Kidney epithelial cell (primary cell): ENCODE measurements around the gene SHPK. TPM values are rescaled to one million over a fixed set of nuclear protein-coding genes. Genes with fewer than 3 reads are reported as not detected.

Experiments used
- DNase-seq: peaks from one replicate; pipeline ENCODE4 v3.0.0-alpha.2; 2010; ENCODE audit warnings: low read depth
- H3K27me3 ChIP-seq: 2 replicates; pipeline ENCODE4 v1.6.0; 2011; ENCODE audit warnings: low read length; ENCODE audit not compliant: control insufficient read depth, insufficient read depth
- H3K36me3 ChIP-seq: 2 replicates; pipeline ENCODE4 v1.5.1; 2011; ENCODE audit warnings: low read length; ENCODE audit not compliant: control insufficient read depth, insufficient read depth
- H3K4me3 ChIP-seq: 2 replicates; pipeline ENCODE4 v1.5.1; 2011; ENCODE audit warnings: low read depth, mild to moderate bottlenecking, control low read depth, low read length
- total RNA-seq: library from RNA; depleted of rRNA; stranded (reverse); fragments of >200 nt; gene quantifications from 2 replicates; pipeline ENCODE4 v1.2.3, GENCODE V29; 2015
- TF ChIP-seq, protein P1 (sequence below): IDR thresholded peaks from 2 replicates; pipeline ENCODE4 v1.5.1; 2011; ENCODE audit warnings: mild to moderate bottlenecking, moderate library complexity, low read length, control low read depth, inconsistent platforms; ENCODE audit not compliant: insufficient read depth, poor library complexity, severe bottlenecking

Gene SHPK
- total RNA-seq, 1 donor from 2014 or later: 17.5 TPM

DNA sequence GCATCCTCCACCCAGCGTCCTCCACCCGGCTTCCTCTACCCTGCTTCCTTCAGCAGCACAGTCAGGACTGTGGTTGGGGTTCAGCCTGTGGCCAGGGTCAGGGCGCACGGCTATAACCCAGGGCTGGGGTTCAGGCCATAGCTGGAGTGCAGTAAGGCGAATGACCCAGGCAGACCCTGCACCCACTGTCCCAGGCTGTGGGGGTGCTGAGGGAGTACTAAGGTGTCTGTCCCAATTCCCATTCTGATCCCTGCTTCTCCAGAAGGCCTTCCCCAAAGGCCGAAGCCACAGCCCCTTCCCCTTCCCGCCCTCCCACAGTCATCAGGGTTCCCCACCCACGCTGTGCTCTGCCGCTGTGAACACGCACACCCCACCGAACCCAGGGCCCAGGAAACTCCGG is 45.0 kb upstream of the SHPK start:
- no peak overlapping the region for H3K4me3 ChIP-seq
- H3K27me3 ChIP-seq: peaks cover 5% of the 10 kb centered on the region
- no peak for DNase-seq
- no peaks in the 10 kb centered on the region for H3K36me3 ChIP-seq
- TF ChIP-seq, protein P1, sequence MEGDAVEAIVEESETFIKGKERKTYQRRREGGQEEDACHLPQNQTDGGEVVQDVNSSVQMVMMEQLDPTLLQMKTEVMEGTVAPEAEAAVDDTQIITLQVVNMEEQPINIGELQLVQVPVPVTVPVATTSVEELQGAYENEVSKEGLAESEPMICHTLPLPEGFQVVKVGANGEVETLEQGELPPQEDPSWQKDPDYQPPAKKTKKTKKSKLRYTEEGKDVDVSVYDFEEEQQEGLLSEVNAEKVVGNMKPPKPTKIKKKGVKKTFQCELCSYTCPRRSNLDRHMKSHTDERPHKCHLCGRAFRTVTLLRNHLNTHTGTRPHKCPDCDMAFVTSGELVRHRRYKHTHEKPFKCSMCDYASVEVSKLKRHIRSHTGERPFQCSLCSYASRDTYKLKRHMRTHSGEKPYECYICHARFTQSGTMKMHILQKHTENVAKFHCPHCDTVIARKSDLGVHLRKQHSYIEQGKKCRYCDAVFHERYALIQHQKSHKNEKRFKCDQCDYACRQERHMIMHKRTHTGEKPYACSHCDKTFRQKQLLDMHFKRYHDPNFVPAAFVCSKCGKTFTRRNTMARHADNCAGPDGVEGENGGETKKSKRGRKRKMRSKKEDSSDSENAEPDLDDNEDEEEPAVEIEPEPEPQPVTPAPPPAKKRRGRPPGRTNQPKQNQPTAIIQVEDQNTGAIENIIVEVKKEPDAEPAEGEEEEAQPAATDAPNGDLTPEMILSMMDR: no peak

DNA sequence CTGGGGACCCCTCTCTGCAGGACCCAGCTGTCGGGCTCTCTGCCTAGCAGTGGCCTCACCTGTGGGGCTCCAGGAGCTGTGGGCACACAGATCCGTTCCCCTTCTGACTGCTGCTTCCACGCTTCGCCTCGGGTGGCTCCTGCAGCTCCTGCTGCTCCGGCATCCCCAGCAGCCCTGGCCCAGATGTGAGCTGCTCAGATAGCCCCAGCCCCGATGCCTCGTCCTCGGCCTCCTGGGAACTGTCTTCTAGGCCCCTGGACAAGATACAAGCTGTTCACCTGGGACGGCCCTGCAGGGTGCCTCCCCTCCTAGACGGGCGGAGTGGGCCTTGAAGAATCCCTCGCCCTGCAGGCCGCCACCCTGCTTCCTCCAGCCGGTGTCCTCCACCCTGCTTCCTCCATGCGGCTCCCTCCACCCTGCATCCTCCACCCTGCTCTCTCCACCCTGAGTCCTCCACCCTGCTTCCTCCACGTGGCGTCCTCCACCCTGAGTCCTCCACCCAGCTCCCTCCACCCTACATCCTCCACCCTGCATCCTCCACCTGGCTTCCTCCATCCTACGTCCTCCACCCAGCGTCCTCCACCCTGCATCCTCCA is 43.6 kb upstream of the SHPK start:
- TF ChIP-seq, protein P1: no peak
- Histone ChIP-seq H3K36me3 (no peaks in the 10 kb centered on the region), H3K4me3 (no peak overlapping the region), H3K27me3 (no peaks in the 10 kb centered on the region)
- DNase-seq: no peak

DNA sequence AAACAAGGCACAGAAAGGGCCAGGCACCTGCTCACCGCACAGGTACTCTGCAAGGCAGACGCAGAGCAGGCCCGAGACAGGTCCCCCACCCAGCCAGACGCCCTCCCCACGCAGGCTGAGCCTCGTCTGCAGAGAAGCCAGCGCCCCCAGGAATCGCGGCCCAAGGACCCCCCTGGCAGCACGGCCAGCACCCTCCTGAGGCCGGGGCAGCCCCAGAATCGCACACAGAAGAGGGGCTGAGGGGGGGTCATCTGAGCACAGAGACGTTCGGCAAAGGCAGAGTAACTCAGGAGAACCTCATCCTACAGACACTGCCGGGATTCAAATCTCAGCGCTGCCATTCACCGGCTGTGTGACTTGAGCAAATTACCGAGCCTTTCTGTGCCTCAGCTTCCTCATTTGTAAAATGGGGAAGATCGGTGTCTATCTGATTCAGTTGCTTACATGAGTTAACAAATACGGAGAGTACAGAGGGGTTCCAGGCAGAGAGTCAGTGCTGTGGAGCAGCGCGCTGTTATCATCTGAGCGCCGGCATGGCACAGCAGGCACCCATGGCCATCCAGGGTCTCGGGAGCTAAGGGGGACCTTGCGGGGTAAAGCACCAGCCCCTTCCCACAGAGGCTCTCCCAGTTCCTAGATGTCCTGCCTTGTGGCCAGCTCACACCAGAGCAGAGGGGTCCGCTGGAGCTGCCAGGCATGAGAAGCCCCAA is 42.9 kb upstream of the SHPK start:
- no peaks in the 10 kb centered on the region for H3K36me3 ChIP-seq
- H3K4me3 ChIP-seq: no peak overlapping the region
- TF ChIP-seq, protein P1: no peak
- no peaks in the 10 kb centered on the region for H3K27me3 ChIP-seq
- no peak for DNase-seq

DNA sequence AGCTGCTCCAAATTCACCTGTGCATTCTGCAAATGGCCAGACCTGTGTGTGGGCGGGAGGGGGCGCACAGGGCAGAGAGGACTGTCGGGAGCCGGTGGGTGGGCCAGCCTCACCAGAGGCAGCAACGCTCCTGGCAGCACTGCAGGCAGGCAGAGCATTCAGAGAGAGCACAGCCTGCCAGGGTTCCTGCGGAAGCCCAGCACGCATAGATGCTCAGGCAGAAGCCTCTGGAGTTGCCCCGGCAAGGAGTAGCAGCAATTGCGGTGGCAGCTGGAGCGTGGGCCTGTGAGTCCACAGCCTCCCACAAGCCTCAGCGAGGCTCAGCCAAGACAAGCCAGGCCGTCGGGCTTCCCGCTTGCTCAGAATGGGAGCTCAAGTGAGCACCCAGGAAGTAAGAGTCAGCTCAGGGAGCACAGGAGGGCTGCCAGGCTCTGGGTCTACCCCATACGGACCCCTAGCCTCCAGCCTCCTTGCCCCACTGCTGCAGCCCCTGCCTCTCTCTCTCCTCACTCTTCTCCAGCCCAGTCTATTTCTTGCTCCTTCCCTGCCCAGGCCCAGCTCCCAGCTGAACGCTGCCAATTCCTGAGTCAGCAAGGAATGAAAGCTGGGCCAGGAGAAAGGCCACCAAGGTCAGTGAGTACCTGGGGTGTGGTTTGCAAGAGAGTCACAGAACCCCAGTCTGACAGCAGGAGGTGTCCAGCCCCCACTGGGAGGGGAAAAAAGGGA is 42.2 kb upstream of the SHPK start:
- Histone ChIP-seq H3K27me3 (no peaks in the 10 kb centered on the region), H3K36me3 (no peaks in the 10 kb centered on the region), H3K4me3 (no peak overlapping the region)
- TF ChIP-seq, protein P1: no peak
- no peak for DNase-seq

DNA sequence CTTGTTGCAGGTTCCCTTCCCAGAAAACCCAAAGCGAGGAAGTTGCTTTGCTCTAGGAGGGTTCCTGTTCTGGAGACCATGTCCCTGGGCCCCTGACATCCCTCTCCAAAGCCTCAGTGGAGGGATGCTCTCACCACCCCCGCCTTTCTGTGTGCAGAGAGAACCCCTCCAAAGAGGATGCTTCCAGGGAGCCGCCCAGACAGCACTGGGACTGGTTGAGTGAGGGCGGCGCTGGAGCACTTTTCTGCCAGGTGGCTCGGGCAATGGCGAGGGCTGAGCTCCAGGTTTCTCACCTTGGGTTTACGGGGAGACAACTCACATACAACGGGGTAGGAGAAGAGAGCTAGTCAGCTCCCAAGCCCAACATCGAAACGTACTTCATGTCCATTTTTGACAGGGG is 39.8 kb upstream of the SHPK start:
- H3K4me3 ChIP-seq: no peak overlapping the region
- TF ChIP-seq, protein P1: no peak
- H3K36me3 ChIP-seq: no peaks in the 10 kb centered on the region
- no peaks in the 10 kb centered on the region for H3K27me3 ChIP-seq
- no peak for DNase-seq
